Left colon (tissue), 2 donors: ENCODE data around the gene TSLP. TPM values are rescaled to one million over a fixed set of nuclear protein-coding genes. Genes with fewer than 3 reads are reported as not detected.

ENCODE experiments used
- total RNA-seq, 2 donors: library from RNA; stranded (reverse); fragmentation: NEBNext Ultra II Directional; extraction: Animal tissue kit (Norgen Biotek cat#: 25700); gene quantifications; one replicate each; pipeline ENCODE4 v1.2.1, GENCODE V29; 2021
- donor health status: DM: no; HTN: no; CAD: no.
- donor health status: DM: yes; HTN: yes; CAD: no.

Gene TSLP
- total RNA-seq, 2 donors from 2014 or later = 0.27 to 0.47 TPM

Other genes starting within 250 kb of the TSLP start
- 10 to 100 TPM; 15.9 to 18.5 TPM for gene WDR36, start 20.6 kb downstream of the TSLP start, total RNA-seq
- 1 to 10 TPM; 1.8 to 3.1 TPM for gene CAMK4, start 152.7 kb downstream of the TSLP start, total RNA-seq